Stimulated activated CD4-positive, alpha-beta T cell treated with anti-CD3 and anti-CD28 coated beads, Interleukin-4, amount 100 ng/mL, for 24 hours (primary cell): Measurements from ENCODE around the gene VPS35.
A peak's percentile ranks its signal among the peaks of the same experiment; 100 is the strongest.

ENCODE experiments used
- DNase-seq: peaks from one replicate; pipeline ENCODE4 v3.0.0-alpha.2; 2020

The VPS35 gene

GRCh38 chr16:46688654-46689364, at the start of gene VPS35:
Gene VPS35 (minus strand): TSS chr16:46689178. CDS start chr16:46689133, 45 bp downstream.
- DNase-seq, result peak; percentile 100

- no peak for DNase-seq
These were observed 48.7 kb upstream of the VPS35 start for GRCh38 chr16:46737621-46738214.

DNA sequence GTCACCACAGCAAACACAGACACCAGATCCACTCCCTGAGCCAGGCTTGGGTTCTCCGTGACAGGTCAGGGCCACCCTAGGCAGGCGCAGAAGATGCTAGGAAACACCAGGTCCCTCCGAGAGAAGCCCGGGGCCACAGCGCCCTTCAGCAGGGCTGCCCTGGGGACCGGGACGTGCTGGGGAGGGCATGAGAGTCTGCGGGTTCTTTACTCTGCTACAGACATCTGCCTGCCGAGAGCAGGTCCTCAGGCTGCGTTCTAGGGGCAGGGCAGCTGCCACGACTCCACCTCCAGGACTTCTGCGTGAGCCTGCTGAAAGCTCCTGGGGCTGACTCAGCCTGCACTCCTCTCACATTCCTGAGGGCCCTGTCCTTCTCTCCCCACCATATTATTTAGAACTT, 47.7 kb upstream of the VPS35 start:
- DNase-seq, result no peak

DNA sequence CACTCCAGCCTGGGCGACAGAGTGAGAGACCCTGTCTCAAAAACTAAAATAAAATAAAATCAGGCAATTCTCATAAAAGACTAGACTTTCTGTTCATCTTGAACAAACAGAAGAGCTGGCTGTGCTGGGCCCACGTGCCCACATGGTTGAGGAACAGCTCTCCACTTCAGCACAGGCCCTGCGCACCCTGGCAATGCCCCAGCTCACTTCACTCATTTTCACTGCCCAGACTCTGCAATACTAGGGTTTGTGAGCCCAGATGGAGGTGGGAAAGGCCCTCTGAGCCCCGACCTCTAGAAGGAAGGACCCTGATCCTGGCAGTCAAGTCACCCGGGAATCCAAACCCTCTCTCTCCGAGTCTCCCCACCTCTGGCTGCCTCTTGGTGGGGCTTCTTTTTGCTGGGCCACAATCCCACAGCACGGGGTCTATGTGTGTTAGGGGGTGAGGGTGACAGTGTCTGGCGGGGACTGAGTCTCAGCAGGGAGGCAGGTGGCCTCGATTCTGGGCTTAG, 44.4 kb upstream of the VPS35 start:
- no peak for DNase-seq

DNA sequence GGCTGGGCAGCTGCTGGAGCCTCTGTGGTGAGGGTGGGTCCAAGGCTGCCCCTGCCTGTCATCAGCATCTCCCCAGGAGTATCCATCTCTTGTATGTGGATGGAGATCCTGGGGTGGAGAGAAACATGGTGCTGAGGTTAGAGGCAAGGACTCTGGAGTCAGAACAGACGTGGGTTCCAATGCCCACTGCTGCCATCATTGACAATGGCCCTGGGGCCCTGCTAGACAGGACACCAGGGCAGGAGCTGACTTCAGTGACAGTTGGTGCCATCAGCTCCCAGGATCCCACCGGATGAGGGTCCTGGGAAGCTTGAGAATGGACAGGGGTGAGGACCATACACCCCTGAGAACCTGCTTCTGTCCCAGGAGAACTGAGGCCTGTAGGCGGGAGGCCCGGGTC, 43.6 kb upstream of the VPS35 start:
- no peak for DNase-seq

GRCh38 chr16:46731691-46732555, 42.9 kb upstream of the VPS35 start:
- no peak for DNase-seq

DNA sequence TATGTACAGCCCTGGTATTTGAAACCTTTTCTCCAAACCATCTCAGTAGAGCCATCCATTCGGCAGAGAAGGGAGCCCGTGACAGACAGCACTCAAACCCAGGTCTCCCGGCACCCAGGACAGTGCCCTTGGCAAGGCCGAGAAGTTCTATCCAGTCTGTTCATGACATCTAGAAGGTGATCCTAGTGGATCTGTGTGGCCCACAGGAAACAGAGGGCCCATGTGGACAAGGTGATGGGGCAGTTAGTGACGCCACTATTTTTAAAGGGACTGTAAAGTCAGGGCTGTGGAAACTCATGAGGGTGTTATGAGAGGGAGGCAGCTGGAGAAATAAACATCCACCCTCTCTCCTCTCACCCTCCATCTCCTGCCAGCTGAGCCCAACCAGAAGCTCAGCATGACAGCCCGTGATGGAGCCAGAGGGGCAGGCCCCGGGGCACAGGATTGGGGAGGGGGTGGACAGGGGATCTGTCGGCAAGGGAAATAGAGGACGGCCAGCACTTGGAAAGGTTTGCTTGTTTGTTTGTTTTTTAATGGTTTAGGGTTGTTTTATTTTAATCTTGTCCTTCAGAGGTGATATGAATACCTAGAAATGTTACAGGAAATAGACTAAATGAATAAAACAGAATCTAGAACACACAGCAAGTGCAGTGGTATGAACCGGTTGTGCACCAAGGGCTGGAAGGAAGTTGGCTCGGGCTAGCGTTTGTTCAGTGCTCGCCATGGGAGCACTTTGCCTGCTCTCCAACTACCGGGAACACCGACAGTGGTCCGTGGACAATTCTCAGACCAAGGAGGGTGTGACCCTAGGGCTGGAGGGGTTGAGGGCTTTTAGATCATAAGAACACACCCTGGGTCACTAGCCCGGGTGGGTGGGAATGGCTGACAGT, 42.1 kb upstream of the VPS35 start:
- no peak for DNase-seq

DNA sequence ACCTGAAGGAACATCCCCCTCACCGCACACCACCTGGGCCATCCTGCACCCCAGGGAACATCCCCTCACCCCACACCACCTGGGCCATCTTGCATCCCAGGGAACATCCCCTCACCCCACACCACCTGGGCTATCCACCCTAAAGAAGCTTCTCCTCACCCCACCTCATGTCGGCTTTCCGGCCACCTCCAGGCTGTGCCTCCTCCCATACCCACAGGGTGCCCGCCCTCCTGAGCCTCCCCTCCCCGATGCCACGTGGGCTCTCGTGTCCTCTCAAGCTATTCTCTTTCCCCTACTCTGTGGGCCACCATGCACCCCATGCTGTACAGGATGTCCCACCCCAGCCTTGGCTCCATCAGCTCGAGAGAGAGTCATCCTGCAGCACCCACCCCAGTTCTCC, 41.1 kb upstream of the VPS35 start:
- no peak for DNase-seq

DNA sequence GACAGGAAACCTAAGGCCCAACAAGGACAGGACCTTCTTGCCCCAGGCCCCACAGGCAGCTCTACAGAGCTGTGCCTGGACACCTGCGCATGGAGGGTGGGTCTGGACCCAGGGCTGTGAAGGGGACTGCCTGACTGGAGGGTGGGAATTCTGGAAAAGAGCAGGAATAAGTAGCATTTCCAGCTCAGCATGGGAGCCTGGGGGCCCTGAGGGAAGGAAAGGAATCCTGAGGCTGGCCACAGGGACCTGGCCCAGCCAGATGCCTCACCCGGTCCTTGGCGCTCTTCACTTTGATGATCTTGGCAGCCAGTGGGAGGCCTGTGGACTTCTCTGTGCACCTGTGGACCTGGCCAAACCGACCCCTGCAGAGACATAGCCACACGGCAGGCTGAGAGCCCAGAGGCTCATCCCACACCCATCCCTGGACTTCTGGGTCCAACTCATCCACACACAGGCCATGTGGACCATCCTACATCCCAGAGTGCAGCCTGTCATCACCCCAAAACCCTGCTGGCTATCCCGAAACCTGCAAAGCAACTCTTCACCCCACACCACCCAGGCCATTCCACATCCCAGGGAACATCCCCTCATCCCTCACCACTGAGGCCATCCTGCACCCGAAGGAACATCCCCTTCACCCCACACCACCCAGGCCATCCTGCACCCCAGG, 40.5 kb upstream of the VPS35 start:
- DNase-seq, result no peak

GRCh38 chr16:46728806-46729205, 39.8 kb upstream of the VPS35 start:
- no peak for DNase-seq

- DNase-seq, result no peak
These were observed 38.7 kb upstream of the VPS35 start for GRCh38 chr16:46727630-46728029.

- no peak for DNase-seq
These were observed 38.2 kb upstream of the VPS35 start for GRCh38 chr16:46727184-46727583.

DNA sequence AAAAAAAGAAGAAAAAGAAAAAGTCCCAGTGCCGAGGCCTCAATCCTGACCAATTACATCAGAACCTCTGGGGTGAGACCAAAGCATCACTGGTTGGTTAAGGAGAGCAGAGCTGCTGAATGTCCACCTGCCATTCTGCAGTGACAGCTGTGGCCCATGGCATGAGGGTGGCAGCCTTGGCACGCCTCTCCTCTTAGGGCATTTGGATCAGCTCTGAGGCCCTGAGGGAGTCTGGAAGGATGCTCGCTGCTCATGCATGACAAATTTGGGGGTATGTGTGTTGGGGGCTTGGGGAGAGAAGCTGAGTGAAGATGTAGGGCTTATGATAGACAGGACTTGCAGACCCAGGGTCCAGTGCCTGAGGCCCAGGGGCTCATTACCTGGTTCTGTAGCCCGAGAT, 32.9 kb upstream of the VPS35 start:
- DNase-seq, result no peak

DNA sequence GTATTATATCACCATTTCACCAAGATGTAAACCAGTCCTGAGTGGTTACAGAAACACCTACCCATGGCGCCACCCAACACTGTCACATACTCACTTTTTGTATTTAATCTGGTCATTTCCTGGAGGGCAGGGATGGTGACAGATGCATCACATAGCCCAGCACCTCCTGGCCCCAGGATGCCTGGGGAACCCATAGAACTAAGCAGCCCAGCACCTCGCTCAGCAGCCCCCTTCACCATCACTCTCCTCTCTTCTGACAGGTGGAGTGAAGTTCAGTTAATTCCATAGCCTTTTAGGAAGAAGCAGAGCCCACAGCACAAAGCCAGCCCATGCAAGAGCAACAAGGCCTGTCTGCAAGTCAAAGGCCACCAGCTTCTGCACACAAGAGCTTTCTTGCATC, 31.6 kb upstream of the VPS35 start:
- DNase-seq, result no peak

DNA sequence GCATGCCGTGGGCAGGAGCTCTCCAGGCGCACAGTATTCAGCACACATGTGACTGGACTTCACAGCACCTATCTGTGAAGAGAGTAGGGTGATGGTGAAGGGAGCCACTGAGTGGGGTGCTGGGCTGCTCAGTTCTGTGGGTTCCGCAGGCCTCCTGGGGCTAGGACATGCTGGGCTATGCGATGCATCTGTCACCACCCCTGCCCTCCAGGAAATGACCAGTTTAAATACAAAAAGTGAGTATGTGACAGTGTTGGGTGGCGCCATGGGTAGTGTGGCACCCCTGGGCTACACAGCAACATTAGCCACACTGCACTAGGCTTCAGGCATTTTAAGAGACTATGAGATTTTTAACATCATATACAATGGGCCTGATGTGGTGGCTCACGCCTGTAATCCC, 30.6 kb upstream of the VPS35 start:
- DNase-seq, result no peak

DNA sequence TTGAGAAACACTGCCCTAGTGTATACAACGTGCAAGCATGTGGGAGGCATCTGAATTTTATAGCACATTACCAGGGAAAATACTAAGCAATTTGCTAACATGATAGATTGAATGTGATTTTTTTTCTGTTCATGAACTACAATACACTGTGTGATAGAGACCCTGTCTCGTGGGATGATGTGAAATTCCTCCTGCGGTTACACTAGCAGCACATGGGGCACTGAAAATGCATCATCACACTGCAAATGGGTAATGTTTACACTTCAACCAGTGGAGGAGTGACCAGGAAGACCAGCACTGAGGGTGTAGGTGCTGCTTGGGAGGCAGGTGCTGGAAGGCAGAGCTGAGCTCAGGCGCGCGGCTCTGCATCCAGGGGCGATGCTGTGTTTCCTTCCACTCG, 29.2 kb upstream of the VPS35 start:
- DNase-seq, result no peak

DNA sequence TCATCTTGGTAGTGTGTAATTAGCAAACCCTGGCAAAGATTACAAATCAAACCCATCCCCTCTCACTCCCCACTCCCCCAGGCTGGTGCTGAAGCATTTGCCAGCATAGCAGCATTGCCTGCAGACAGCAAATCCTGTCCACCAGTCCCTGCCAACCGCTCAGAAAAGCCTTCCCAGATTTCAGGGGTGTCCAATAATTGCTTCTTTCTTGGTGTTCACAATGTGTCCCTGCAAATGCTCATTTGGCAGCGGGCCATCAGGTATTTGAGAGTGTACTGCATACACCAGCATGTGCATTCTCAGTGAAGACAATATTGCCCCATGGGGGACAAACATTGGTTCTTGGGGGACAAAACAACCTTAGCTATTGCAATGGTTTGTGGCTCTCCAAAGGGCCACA, 28.7 kb upstream of the VPS35 start:
- no peak for DNase-seq

DNA sequence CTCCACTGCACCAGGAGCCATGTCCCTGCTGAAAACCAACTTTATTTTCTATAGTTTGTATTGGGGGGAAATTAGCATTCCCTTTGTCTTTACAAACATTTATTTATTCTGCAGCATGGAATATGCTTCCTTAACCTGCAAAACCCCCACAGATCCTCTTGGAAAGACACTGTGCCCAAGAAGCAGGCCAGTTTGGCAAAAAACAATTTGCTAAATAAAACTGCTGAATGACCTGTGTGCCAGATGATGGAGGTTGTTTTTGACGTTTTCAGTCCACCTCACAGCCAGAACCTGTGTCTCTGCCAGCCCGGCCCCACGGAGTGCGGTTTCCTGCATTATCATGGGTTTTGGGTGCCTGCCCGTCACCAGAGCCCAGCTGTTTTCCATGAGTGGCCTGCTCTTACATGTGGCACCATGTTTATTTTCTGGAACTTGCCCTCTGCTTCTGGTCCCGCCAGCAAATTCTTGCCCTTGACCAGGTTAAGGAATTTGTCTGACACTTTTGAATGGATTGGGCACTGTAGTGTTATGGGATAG, 26.9 kb upstream of the VPS35 start:
- DNase-seq, result no peak

- DNase-seq, result no peak
These were observed 26.0 kb upstream of the VPS35 start for GRCh38 chr16:46714797-46715591.

DNA sequence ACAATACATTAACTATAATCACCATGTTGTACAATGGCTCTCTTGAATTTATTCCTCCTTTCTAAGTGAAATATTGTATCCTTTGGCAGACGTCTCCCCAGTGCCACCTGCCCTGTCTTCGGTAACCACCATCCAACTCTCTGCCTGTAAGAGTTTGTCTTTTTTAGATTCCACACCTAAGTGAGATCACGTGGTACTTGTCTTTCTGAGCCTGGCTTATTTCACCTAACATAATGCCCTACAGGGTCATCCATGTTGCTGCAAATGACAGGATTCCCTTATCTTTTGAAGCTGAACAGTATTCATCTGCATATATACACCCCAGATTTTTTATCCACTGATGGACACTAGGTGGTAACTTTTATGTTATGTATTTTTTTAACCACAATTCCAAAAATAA, 24.7 kb upstream of the VPS35 start:
- no peak for DNase-seq

- DNase-seq, result no peak
These were observed 23.9 kb upstream of the VPS35 start for GRCh38 chr16:46712911-46713310.
